ENCODE measurements around the gene CCNE1. TPM values are rescaled to one million over a fixed set of nuclear protein-coding genes. Genes with fewer than 3 reads are reported as not detected.

The CCNE1 gene
- total and polyA plus RNA-seq, 2 of the 13 experiments (the other 11 are each of a cell fraction or from before 2014, with no cell fraction given), result 16.0 to 50.6 TPM

- no peak for TF ChIP-seq TRAFD1 (CRISPR knock-in tag; IDR thresholded peaks at IDR 0.05; ENCODE audit: borderline replicate concordance)
- TF ChIP-seq HOXA3 (CRISPR knock-in tag; IDR thresholded peaks at IDR 0.05), result no peak
- TF ChIP-seq HINFP (CRISPR knock-in tag; IDR thresholded peaks at IDR 0.05; ENCODE audit: low read depth), result no peak
- no peak for TF ChIP-seq ZNF605 (CRISPR knock-in tag; IDR thresholded peaks at IDR 0.05)
- TF ChIP-seq KLF12 (CRISPR knock-in tag; IDR thresholded peaks at IDR 0.05; ENCODE audit: borderline replicate concordance), result no peak
- no peak for TF ChIP-seq TAF15 (IDR thresholded peaks at IDR 0.05; ENCODE audit: low read depth, low read length, poor library complexity, severe bottlenecking)
- no peak for TF ChIP-seq RAD21 (CRISPR knock-in tag; IDR thresholded peaks at IDR 0.05)
- TF ChIP-seq ZBTB49 (CRISPR knock-in tag; IDR thresholded peaks at IDR 0.05; ENCODE audit: borderline replicate concordance), result no peak
- TF ChIP-seq MLXIP (CRISPR knock-in tag; IDR thresholded peaks at IDR 0.05; ENCODE audit: borderline replicate concordance), result no peak
- no peak for TF ChIP-seq ZNF781 (CRISPR knock-in tag; IDR thresholded peaks at IDR 0.05; ENCODE audit: borderline replicate concordance, not compliant biosample characterization)
- TF ChIP-seq MIER2 (CRISPR knock-in tag; IDR thresholded peaks at IDR 0.05), result no peak
- no peak for TF ChIP-seq BRF2 (CRISPR knock-in tag; IDR thresholded peaks at IDR 0.05)
- TF ChIP-seq ZNF570 (CRISPR knock-in tag; IDR thresholded peaks at IDR 0.05; ENCODE audit: borderline replicate concordance), result no peak
- TF ChIP-seq ZNF24 (IDR thresholded peaks at IDR 0.05), result no peak
- no peak for TF ChIP-seq SMARCE1 (IDR thresholded peaks at IDR 0.05; ENCODE audit: borderline replicate concordance)
- TF ChIP-seq HOXA9 (CRISPR knock-in tag; IDR thresholded peaks at IDR 0.05; ENCODE audit: borderline replicate concordance), result no peak
- TF ChIP-seq ATF4 (CRISPR knock-in tag; IDR thresholded peaks at IDR 0.05), result no peak
These were observed 3.4 kb downstream of the CCNE1 start (continued) for GRCh38 chr19:29815231-29815630.
